Measurements from ENCODE around the gene RPL10.

The RPL10 gene

DNA sequence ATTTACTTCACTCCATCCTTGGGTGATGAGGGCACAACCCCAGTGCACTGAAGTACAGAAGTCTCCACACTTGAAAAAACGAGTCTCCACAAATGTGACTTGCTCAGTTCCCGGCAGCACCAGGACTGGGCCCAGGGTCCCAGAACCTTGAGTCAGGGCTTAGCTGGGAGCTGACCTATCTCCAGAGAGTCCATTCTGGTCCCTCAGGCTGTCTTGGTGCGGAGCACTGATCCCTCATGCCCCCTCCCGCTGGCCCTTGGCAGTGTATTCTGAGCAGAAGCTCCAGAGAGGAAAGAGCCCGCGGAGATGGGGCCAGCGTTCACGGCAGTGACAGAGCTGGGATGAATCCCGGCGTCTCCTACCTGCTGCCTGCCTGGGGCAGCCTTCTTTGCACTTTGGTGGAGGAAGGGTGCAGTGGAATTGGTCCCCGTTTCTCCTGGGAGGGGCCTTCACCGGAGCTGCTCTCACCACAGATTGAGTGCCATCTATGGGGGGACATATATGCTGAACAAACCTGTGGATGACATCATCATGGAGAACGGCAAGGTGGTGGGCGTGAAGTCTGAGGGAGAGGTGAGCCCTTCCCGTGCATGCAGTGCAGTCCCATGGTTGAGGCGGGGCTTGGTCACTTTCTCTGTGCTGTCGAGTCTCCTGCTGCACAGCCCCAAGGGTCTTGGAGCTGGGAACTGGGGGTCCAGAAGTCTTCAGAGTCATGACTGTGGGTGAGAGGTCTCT is 42.6 kb downstream of the RPL10 start:
- no peak overlapping the region for H3K27ac ChIP-seq
- TF ChIP-seq, protein P1, sequence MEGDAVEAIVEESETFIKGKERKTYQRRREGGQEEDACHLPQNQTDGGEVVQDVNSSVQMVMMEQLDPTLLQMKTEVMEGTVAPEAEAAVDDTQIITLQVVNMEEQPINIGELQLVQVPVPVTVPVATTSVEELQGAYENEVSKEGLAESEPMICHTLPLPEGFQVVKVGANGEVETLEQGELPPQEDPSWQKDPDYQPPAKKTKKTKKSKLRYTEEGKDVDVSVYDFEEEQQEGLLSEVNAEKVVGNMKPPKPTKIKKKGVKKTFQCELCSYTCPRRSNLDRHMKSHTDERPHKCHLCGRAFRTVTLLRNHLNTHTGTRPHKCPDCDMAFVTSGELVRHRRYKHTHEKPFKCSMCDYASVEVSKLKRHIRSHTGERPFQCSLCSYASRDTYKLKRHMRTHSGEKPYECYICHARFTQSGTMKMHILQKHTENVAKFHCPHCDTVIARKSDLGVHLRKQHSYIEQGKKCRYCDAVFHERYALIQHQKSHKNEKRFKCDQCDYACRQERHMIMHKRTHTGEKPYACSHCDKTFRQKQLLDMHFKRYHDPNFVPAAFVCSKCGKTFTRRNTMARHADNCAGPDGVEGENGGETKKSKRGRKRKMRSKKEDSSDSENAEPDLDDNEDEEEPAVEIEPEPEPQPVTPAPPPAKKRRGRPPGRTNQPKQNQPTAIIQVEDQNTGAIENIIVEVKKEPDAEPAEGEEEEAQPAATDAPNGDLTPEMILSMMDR (conservative IDR thresholded peaks at IDR 0.05) = no peak

DNA sequence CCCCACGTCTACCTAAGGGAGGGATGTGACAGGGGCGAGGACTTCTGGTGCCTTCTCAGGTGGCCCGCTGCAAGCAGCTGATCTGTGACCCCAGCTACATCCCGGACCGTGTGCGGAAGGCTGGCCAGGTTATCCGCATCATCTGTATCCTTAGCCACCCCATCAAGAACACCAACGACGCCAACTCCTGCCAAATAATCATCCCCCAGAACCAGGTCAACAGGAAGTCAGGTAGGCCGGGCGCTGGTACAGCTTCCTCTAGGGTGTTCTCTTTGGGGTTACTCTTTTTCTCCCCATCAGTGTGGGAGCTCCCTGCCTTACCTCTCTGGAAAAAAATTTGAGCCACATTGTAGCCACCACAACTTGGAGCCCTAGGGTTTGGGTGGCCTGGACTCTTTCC is 43.4 kb downstream of the RPL10 start:
- H3K27ac ChIP-seq = no peak overlapping the region
- TF ChIP-seq, protein P1 (conservative IDR thresholded peaks at IDR 0.05) = no peak

DNA sequence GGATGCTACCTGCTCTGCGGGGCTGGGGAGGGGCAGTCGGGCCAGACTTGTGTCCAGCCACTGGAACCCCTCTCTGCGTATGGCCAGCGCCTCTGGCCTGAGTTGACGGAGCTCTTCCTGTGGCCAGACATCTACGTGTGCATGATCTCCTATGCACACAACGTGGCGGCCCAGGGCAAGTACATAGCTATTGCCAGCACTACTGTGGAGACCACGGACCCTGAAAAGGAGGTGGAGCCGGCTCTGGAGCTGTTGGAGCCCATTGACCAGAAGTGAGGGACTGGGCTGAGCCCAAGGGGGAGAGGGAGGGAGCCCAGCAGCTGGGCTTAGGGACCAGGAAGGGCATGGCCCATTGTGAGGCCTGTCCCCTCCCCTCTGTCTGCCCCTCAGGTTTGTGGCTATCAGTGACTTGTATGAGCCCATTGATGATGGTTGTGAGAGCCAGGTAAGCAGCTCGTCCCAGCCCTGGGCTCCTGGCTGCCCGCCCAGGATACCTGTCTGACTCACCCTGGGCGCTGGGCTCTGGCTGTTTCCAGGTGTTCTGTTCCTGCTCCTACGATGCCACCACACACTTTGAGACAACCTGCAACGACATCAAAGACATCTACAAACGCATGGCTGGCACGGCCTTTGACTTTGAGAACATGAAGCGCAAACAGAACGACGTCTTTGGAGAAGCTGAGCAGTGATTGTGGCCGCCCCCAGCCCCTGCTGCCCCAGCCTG is 44.0 kb downstream of the RPL10 start:
- TF ChIP-seq, protein P1 (conservative IDR thresholded peaks at IDR 0.05) = no peak
- H3K27ac ChIP-seq = no peak overlapping the region

DNA sequence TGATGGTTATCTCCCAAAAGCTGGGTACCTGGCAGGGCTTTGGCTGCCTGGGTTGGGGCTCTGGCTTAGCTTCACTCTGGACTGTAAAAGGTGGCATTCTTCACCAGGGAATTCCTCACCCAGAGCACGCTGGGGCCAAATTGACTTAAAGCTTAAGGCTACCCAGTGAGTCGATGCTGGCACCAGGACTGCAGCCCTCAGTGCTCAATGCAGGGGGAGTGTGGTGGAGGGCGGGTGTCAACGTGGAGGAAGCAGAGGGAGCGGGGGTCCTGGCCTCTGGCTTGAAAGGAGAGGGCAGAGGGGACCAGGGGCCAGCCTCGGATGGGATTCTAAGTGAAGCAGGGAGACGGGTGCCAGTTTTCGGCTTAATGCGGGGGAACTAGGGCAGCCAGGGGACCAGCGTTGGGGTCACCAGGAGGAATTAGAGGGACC is 45.3 kb downstream of the RPL10 start:
- TF ChIP-seq, protein P1 (conservative IDR thresholded peaks at IDR 0.05) = no peak
- H3K27ac ChIP-seq = peak overlapping the region; percentile 77

DNA sequence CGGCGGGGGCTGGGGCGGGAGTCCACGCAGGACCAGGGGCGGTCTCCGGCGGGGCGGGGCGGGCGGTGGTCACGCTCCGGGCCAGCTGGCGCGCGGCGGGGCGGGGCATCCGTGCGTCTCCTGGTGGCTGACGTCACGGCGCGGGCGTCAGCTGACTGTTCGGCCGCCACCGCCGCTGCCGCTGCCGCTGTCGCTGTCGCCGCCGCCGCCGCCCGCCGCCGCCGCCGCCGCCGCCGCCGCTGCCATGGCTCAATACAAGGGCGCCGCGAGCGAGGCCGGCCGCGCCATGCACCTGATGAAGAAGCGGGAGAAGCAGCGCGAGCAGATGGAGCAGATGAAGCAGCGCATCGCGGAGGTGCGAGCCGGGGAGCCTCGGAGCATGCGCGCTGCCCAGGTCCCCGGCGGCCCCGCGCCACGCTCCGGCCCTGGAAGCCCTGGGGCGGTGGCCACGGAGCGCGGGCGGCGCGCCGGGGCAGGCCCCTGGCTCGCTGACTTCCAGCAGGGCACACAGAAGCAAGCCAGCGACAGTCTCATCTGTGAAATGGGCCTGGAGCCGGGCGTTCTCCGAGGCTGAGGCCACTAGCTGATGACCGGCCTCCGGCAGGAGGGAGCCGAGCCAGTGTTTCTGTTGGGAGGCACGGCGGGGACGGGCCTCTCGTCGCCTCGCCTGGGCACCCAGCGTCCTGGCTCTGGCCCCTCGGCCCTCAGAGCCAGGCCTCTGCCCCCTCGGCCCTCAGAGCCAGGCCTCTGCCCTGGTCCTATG is 46.0 kb downstream of the RPL10 start, which contains the start of gene FAM50A:
Gene FAM50A, plus strand, starts transcription at position 150 of the 763 bp plus-strand sequence. Its CDS starts 95 bp downstream, at position 245.
- peak within 1 kb of the TSS; percentile 77 for H3K27ac ChIP-seq
- TF ChIP-seq, protein P1 (conservative IDR thresholded peaks at IDR 0.05) = no peak

DNA sequence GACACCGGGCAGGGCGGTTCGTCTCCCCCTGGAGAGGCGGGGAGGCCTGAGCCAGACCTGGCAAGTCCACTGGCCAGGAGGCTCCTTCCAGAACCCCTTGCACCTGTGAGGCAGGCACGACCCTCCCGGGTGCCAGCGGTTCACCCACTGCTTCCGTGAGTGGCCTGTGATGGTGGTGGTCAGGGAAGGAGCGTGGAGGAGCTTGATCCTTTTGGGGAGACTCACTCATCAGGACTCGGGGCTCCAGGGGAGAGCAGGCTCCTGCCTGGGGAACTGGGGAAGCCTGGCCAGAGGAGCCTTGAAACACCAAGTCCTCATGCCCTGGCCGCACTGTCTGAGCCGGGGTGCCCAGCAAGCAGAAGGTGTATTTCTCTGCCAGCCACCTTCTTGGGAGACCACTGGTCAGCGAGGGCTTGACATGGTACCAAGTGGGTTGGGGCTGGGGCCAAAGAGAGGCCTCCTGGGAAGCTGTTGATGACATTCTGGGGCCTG is 46.6 kb downstream of the RPL10 start:
- TF ChIP-seq, protein P1 (conservative IDR thresholded peaks at IDR 0.05) = no peak
- peak overlapping the region; percentile 77 for H3K27ac ChIP-seq

DNA sequence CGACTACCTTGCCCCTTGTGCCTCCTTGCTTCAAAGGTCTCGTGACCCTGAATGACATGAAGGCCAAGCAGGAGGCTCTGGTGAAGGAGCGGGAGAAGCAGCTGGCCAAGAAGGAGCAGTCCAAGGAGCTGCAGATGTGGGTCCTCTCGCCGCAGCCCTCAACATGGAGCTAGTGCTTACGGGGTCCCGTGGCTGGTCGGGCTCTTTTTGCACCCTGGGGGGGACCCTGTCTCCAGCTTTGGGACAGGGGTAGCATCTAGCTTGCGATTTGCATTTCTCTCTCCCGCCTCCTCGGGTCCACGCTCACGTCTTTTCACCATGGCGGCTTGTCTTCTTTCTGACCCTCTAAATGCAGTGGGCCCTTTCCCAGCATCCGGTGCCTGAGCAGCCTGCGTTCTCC is 47.6 kb downstream of the RPL10 start:
- TF ChIP-seq, protein P1 (conservative IDR thresholded peaks at IDR 0.05) = no peak
- no peak overlapping the region; the same call in 1 of the 2 replicates for H3K27ac ChIP-seq
